Adipose tissue (tissue), 3 donors: ENCODE measurements around the gene FBXO45. TPM values are rescaled to one million over a fixed set of nuclear protein-coding genes. Genes with fewer than 3 reads are reported as not detected.
"Not testable (repeated sequence)": the region's sequence is repeated elsewhere in the genome, so short reads cannot be mapped to it uniquely, and the experiment has no call there.

Experiments used
- H3K27ac ChIP-seq: one replicate; pipeline ENCODE4 v1.5.1; 2013; ENCODE audit warnings: low read depth, low read length
- WGBS, 3 donors: extraction: QIAGEN DNeasy Blood & Tissue Kit; methylation state at CpG; one replicate each; pipeline ENCODE4 v1.1.7; 2013; 5-methylcytosine and 5-hydroxymethylcytosine counted together
- polyA plus RNA-seq, 3 donors: library from polyadenylated mRNA; stranded (reverse); fragments of 200-250 nt; gene quantifications; one replicate each; pipeline ENCODE4 v1.2.3, GENCODE V29; 2013
- donor health status: healthy with polysubstance abuse.
- donor health status: Bipolar disorder and iron deficiency.
- donor health status: healthy.

The FBXO45 gene
- polyA plus RNA-seq, 3 donors, result 2.4 to 4.4 (median 3.7) TPM

DNA sequence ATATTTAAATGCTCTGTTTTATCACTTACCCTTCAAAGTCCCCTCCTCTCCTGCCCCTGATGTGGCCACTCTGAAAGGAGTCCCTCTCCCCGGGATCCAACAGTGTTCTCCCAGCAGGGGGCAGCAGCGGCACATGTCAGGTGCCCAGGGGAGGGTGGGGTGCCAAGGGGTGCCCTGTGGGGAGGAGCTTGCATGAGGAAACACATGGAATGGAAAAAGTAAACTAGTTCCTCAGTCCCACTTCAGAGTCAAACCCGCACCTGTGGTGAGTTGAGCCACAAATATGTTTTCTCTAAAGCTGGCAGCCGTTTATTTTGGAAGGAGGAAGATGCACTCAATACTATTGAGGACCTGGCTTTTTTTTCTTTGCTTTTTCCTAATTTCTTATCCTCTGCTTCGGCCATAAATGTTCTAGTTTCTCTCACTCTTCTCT is 40.9 kb downstream of the FBXO45 start:
- H3K27ac ChIP-seq, result no peak overlapping the region
- 9 to 20% (median 11%) methylated on average over 5 of the region's 5 CpGs for WGBS, 3 donors

GRCh38 chr3:196609805-196610515 is 41.5 kb downstream of the FBXO45 start:
- H3K27ac ChIP-seq, result no peak overlapping the region
- 73 to 76% (median 75%) methylated on average over 6 of the region's 6 CpGs for WGBS, 3 donors

DNA sequence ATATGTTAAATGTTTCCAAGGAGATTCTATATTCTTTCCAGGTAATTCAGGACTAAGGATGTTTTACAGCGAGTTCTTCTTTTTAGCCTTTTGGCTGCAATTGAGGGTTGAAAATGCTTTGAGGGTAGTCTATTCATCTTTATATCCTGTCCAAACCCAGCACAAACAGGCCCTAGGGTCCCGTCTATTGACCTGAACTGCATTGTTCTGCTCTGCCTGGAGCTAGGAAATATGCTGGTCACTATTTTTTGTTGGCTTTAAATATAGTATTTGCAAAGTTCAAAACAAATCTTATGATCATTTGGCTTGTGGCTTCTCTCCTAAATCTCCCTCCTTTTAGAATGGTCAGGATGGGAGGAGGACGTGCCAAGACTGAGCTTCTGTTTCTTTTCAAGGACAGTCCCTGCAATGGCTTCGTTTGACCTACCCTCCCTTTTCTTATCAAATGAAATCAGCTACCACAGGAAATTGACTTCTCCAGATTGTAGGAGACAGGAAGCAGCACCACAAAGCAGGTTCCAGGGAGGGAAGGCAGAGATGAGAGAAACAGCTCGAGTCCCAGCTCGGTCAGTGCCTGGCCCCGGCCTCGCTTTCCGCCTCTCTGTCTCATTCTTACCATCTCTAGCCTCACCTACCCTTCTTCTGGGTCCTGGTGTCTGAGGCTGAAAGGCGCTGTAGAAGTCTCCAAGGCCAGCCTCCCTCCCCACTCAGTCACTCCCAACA is 43.5 kb downstream of the FBXO45 start:
- H3K27ac ChIP-seq, result no peak overlapping the region
- 33 to 58% (median 37%) methylated on average over 10 of the region's 10 CpGs for WGBS, 3 donors

GRCh38 chr3:196615234-196615633 is 46.8 kb downstream of the FBXO45 start:
- H3K27ac ChIP-seq, result not testable (repeated sequence)
- WGBS, 3 donors, result 90 to 98% (median 94%) methylated on average over 6 of the region's 6 CpGs

DNA sequence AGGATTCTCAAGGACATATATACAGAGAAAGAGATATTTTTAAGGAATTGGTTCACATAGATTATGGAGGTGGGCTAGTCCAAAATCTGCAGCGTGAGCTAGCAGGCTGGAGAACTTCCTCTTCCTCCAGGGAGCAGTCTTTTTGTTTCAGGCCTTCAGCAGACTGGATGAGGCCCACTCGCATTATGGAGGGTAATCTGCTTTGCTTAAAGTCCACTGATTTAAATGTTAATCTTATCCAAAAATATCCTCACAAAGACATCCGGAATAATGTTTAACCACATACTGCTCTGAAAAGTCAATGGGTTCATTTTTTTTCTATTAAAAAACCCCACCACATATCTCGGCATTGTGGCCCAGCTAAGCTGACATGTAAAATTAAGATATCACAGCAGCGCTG is 48.8 kb downstream of the FBXO45 start:
- H3K27ac ChIP-seq, result no peak overlapping the region

DNA sequence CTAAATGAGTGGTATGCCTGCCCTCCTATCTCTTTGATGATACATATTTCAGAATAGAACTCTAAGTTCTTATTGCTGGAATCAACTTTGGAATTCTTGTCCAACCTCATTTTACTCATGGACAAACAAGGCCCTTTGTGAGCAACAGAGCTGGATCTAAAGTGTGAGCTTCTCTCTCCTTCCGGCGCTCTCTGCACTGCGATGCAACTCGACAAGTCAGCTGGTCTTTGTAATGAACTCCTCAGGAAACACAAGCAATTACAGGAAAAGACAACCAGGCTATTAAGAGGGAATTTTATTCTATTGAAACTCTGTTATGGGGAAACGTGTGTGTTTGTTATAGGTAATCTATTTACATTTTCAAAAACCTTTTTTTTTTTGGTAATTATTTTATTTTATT is 50.8 kb downstream of the FBXO45 start:
- no peak overlapping the region for H3K27ac ChIP-seq
- WGBS, 3 donors, result 34 to 50% (median 35%) methylated on average over 5 of the region's 5 CpGs

More for the DNA sequence above, 48.8 kb downstream of the FBXO45 start:
- WGBS, 3 donors, result 56 to 79% (median 58%) methylated on average over 5 of the region's 5 CpGs

DNA sequence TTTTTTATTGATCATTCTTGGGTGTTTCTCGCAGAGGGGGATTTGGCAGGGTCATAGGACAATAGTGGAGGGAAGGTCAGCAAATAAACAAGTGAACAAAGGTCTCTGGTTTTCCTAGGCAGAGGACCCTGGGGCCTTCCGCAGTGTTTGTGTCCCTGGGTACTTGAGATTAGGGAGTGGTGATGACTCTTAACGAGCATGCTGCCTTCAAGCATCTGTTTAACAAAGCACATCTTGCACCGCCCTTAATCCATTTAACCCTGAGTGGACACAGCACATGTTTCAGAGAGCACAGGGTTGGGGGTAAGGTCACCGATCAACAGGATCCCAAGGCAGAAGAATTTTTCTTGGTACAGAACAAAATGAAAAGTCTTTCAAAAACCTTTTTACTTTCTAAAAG is 51.2 kb downstream of the FBXO45 start:
- not testable (repeated sequence) for H3K27ac ChIP-seq
- 44 to 55% (median 50%) methylated on average over 2 to 3 of the region's 5 CpGs for WGBS, 3 donors

DNA sequence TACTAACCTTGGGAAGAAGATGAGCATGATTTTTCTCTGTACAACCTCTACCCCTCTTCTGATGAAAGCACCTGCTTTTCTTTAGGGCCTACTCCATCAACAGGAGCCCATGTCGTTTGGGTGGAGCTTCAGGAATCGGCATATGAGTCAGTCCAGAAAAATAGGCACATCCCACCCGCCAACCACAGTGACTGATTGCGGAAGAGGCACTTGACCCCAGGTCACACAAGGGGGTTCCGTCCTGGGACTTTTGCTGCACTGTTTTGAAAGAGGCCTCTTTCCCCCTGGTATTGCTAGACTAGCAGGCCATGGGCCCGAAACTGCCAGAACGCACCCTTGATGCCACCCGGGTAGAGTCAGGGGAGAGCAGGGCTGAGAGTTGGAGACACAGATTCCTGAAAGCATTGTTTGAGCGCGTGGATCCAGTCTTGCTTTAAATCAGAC is 51.7 kb downstream of the FBXO45 start:
- 35 to 66% (median 45%) methylated on average over 10 of the region's 10 CpGs for WGBS, 3 donors
- no peak overlapping the region for H3K27ac ChIP-seq

- no peak overlapping the region for H3K27ac ChIP-seq
- WGBS, 3 donors, result 54 to 63% (median 57%) methylated on average over 2 of the region's 2 CpGs
Measured at GRCh38 chr3:196620684-196621083, 52.2 kb downstream of the FBXO45 start.

DNA sequence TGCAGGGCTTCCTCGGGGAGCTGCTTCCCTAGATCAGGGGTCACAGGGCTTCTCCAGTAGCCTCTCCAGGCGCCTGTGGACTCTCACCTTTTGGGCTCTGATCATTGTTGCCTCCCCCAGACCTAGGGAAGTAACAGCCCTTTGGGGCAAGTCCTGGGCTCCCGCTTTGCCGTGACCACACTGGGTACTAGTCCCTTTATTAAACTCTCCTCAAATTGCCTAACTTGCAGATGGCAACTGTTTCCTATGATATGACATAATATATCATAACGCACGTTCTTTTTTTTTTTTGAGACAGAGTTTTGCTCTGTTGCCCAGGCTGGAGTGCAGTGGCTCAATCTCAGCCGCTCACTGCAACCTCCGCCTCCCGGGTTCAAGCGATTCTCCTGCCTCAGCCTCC is 53.2 kb downstream of the FBXO45 start:
- whole genome bisulfite sequencing, 3 donors, result 56 to 83% (median 64%) methylated on average over 10 of the region's 10 CpGs
- H3K27ac ChIP-seq, result no peak overlapping the region

- 45 to 62% (median 57%) methylated on average over 12 of the region's 12 CpGs for WGBS, 3 donors
- H3K27ac ChIP-seq, result no peak overlapping the region
Measured at GRCh38 chr3:196624067-196624790, 55.8 kb downstream of the FBXO45 start.

GRCh38 chr3:196624907-196625306 is 56.4 kb downstream of the FBXO45 start:
- H3K27ac ChIP-seq, result no peak overlapping the region
- WGBS, 3 donors, result 55 to 89% (median 69%) methylated on average over 16 of the region's 16 CpGs

DNA sequence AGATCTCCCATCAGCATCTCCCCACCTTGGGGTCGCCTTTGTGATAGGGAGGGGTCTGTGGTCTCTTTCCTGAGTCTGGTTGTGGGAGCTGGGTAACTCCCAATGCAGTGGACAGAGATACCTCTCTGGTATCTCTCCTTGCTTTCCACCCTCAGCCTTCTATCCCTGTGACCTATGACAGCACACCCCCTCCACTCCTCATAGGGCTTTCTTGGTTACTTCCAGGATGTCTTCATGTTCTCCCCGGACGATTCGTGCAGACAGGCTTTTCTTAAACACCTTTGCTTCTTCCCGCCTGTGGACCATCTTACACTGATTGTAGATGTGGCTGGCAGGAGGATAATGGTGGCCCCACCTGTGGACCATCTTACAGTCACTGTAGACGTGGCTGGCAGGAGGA is 56.9 kb downstream of the FBXO45 start:
- WGBS, 3 donors, result 64 to 80% (median 79%) methylated on average over 6 of the region's 6 CpGs
- H3K27ac ChIP-seq, result no peak overlapping the region

DNA sequence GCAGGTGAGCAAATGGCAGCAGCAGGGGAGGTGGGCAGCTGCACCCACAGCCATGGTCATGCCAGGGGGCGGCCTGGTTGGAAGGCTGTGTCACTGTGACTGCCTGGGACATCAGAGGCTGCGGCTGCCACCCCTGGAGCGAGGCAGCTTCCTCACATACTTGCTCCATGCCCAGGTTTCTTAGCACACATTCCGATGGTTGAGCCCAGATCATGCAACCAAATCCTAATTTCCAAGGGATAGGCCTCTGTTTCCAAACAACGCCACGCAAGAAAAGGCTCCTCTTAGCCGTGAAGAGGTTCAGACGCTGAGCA is 59.4 kb downstream of the FBXO45 start:
- no peak overlapping the region for H3K27ac ChIP-seq
- 82 to 92% (median 90%) methylated on average over 8 of the region's 8 CpGs for WGBS, 3 donors

DNA sequence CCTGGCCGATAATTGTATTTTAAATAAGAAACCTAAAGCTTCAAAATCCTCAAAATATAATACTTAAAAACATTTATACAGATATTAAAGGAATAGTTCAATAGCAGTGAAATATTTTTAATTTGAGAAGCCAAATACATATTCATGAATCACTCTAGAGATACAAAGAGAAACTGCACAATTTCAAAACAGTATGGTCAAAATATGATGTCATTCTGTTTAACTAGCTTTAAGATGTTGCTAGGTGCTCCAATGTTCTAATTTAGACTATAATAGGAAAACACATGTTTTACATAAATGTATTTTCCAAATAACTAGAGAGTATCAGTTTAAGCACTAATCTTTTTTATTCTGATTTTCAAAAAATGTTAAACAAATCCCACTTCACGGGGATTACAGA is 60.8 kb downstream of the FBXO45 start:
- H3K27ac ChIP-seq, result no peak overlapping the region
- 75 to 93% (median 78%) methylated on average over 2 of the region's 2 CpGs for WGBS, 3 donors

GRCh38 chr3:196631682-196632045 is 63.2 kb downstream of the FBXO45 start:
- WGBS, 3 donors, result 14 to 32% (median 15%) methylated on average over 5 of the region's 5 CpGs
- no peak overlapping the region for H3K27ac ChIP-seq

DNA sequence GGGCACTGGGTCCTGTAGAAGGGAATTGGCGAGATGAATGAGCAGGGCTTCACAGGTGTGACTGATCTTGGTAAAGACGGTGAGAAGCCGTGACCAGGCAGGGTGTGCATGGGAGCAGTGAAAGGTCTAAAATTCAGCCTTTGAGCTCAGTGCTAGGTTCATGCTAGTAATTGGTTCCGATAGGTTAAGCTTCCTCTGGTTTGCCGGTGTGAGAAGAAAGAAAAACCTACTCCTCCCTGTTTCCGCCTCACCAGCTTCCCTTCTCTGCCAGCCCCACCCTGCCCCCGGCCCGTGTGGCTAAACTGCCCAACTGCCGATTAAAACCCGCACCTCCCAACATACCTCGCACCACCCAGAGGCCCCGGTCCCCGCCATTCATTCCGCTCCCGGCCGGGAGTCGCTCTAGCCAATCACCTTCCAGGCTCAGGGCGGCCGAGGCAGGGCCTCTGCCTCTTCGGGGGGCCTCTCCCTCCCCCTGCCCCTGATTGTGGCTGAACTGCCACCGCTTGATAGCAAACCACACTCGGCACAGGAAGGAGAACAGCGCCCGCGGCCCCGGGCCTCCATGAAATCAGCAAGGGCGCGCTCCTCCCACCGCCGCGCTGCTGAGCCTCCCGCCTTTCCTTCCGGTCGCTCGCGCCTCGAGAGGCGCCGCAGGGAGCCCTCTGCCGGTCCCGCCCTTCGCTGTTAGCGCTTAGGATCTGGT is 63.7 kb downstream of the FBXO45 start:
- WGBS, 3 donors, result 1% methylated on average over 42 to 43 of the region's 43 CpGs
- peak overlapping the region; percentile 83 for H3K27ac ChIP-seq

GRCh38 chr3:196633555-196634151 is 65.2 kb downstream of the FBXO45 start:
- no peak overlapping the region for H3K27ac ChIP-seq
- WGBS, 3 donors, result 69 to 87% (median 78%) methylated on average over 12 of the region's 12 CpGs
